Measurements from ENCODE around the gene CRB3. TPM values are rescaled to one million over a fixed set of nuclear protein-coding genes. Genes with fewer than 3 reads are reported as not detected.

CRB3 gene
- total and polyA plus RNA-seq, 2 of the 8 experiments (the other 6 are each of a cell fraction or from before 2014, with no cell fraction given) = 21.1 to 24.6 TPM

DNA sequence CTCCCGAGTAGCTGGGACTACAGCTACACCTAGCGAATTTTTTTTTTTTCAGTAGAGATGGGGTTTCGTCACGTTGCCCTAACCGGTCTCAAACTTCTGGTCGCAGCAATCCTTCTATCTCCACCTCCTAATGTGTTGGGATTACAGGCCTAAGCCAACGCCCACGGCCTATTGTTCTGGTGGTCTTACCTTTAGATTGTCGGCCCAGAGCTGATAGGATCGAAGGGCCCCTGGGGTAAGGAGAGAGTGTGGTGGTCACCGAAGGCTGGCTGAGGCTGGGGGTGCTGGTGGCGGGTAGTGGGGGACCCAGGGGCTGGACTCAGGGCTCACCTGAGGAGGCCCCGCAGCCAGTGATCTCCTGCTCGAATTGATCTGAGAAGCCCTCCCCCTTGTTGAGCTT, 7.0 kb downstream of the CRB3 start (continued):
- TF ChIP-seq, protein P1, sequence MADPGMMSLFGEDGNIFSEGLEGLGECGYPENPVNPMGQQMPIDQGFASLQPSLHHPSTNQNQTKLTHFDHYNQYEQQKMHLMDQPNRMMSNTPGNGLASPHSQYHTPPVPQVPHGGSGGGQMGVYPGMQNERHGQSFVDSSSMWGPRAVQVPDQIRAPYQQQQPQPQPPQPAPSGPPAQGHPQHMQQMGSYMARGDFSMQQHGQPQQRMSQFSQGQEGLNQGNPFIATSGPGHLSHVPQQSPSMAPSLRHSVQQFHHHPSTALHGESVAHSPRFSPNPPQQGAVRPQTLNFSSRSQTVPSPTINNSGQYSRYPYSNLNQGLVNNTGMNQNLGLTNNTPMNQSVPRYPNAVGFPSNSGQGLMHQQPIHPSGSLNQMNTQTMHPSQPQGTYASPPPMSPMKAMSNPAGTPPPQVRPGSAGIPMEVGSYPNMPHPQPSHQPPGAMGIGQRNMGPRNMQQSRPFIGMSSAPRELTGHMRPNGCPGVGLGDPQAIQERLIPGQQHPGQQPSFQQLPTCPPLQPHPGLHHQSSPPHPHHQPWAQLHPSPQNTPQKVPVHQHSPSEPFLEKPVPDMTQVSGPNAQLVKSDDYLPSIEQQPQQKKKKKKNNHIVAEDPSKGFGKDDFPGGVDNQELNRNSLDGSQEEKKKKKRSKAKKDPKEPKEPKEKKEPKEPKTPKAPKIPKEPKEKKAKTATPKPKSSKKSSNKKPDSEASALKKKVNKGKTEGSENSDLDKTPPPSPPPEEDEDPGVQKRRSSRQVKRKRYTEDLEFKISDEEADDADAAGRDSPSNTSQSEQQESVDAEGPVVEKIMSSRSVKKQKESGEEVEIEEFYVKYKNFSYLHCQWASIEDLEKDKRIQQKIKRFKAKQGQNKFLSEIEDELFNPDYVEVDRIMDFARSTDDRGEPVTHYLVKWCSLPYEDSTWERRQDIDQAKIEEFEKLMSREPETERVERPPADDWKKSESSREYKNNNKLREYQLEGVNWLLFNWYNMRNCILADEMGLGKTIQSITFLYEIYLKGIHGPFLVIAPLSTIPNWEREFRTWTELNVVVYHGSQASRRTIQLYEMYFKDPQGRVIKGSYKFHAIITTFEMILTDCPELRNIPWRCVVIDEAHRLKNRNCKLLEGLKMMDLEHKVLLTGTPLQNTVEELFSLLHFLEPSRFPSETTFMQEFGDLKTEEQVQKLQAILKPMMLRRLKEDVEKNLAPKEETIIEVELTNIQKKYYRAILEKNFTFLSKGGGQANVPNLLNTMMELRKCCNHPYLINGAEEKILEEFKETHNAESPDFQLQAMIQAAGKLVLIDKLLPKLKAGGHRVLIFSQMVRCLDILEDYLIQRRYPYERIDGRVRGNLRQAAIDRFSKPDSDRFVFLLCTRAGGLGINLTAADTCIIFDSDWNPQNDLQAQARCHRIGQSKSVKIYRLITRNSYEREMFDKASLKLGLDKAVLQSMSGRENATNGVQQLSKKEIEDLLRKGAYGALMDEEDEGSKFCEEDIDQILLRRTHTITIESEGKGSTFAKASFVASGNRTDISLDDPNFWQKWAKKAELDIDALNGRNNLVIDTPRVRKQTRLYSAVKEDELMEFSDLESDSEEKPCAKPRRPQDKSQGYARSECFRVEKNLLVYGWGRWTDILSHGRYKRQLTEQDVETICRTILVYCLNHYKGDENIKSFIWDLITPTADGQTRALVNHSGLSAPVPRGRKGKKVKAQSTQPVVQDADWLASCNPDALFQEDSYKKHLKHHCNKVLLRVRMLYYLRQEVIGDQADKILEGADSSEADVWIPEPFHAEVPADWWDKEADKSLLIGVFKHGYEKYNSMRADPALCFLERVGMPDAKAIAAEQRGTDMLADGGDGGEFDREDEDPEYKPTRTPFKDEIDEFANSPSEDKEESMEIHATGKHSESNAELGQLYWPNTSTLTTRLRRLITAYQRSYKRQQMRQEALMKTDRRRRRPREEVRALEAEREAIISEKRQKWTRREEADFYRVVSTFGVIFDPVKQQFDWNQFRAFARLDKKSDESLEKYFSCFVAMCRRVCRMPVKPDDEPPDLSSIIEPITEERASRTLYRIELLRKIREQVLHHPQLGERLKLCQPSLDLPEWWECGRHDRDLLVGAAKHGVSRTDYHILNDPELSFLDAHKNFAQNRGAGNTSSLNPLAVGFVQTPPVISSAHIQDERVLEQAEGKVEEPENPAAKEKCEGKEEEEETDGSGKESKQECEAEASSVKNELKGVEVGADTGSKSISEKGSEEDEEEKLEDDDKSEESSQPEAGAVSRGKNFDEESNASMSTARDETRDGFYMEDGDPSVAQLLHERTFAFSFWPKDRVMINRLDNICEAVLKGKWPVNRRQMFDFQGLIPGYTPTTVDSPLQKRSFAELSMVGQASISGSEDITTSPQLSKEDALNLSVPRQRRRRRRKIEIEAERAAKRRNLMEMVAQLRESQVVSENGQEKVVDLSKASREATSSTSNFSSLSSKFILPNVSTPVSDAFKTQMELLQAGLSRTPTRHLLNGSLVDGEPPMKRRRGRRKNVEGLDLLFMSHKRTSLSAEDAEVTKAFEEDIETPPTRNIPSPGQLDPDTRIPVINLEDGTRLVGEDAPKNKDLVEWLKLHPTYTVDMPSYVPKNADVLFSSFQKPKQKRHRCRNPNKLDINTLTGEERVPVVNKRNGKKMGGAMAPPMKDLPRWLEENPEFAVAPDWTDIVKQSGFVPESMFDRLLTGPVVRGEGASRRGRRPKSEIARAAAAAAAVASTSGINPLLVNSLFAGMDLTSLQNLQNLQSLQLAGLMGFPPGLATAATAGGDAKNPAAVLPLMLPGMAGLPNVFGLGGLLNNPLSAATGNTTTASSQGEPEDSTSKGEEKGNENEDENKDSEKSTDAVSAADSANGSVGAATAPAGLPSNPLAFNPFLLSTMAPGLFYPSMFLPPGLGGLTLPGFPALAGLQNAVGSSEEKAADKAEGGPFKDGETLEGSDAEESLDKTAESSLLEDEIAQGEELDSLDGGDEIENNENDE (IDR thresholded peaks at IDR 0.05; ENCODE audit: insufficient replicate concordance, low read length) = no peak
- TF ChIP-seq, protein P2, sequence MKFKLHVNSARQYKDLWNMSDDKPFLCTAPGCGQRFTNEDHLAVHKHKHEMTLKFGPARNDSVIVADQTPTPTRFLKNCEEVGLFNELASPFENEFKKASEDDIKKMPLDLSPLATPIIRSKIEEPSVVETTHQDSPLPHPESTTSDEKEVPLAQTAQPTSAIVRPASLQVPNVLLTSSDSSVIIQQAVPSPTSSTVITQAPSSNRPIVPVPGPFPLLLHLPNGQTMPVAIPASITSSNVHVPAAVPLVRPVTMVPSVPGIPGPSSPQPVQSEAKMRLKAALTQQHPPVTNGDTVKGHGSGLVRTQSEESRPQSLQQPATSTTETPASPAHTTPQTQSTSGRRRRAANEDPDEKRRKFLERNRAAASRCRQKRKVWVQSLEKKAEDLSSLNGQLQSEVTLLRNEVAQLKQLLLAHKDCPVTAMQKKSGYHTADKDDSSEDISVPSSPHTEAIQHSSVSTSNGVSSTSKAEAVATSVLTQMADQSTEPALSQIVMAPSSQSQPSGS (IDR thresholded peaks at IDR 0.05; ENCODE audit: low read length) = no peak
- TF ChIP-seq KDM4A (IDR thresholded peaks at IDR 0.05; ENCODE audit: low read depth, low read length, severe bottlenecking) = no peak

Measured in H1 (cell line).